Measurements from ENCODE around the gene PTPRN2. TPM values are rescaled to one million over a fixed set of nuclear protein-coding genes. Genes with fewer than 3 reads are reported as not detected.
A peak's percentile ranks its signal among the peaks of the same experiment; 100 is the strongest.

Gene PTPRN2
- total and polyA plus RNA-seq, 2 of the 8 experiments (the other 6 are each of a cell fraction or from before 2014, with no cell fraction given) = 2.6 to 4.5 TPM

DNA sequence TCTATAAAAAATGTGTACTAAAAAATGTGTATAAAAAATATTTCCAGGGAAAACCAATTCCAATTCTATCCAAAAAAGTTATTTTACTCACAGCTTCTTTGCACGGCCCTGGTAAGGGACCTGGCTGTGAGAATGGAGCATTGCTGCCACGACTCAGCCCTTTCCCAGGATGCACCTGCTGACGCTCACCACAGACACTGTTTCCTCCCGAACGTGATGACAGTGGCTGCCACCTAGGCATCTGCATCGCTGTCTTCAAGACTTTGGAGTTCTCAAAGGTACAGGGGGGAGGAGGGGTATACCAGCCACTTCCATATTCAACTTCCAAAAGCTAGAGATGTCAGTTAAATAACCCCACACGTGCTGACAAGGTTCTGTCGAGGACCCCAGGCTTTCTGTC lies 23.9 kb upstream of the PTPRN2 start:
- no peak overlapping the region for H3K14ac ChIP-seq (ENCODE audit: insufficient read length)
- H3K23me2 ChIP-seq (ENCODE audit: low read depth, low read length) = peaks cover 12% of the 10 kb centered on the region; the same call in 1 of the 2 replicates
- no peak overlapping the region for H3K4me2 ChIP-seq (ENCODE audit: insufficient read depth in 1 of 2, low read depth in 2 of 2, low read length in 2 of 2)
- H4K8ac ChIP-seq (ENCODE audit: extremely low read depth, insufficient read depth, low read length) = no peak overlapping the region
- H3K56ac ChIP-seq (replicated peaks; ENCODE audit: insufficient read length, low read depth, low read length) = no peak overlapping the region
- no peak overlapping the region for H3K4me3 ChIP-seq (ENCODE audit: extremely low read depth in 1 of 4, insufficient read depth in 2 of 4, low read depth in 3 of 4, low read length in 4 of 4)
- H2BK120ac ChIP-seq (replicated peaks; ENCODE audit: low read depth, low read length) = no peak overlapping the region
- H2AK5ac ChIP-seq (ENCODE audit: low read depth, low read length) = no peak overlapping the region
- no peak overlapping the region for H2BK5ac ChIP-seq (ENCODE audit: low read depth, low read length)
- no peaks in the 10 kb centered on the region for H3K79me1 ChIP-seq (ENCODE audit: low read depth, low read length)
- H4K20me1 ChIP-seq (replicated peaks in 1 of 2; ENCODE audit: control insufficient read depth in 1 of 2, insufficient read depth in 2 of 2, low read length in 2 of 2) = no peaks in the 10 kb centered on the region
- peaks cover 2 to 13% (median 5%) of the 10 kb centered on the region in 4 experiments; a peak in 5 of 8 replicates for H3K36me3 ChIP-seq (ENCODE audit: control insufficient read depth in 2 of 4, insufficient read depth in 4 of 4, low read length in 3 of 4)
- no peak overlapping the region for H2BK12ac ChIP-seq (ENCODE audit: low read depth, low read length)
- H3K27me3 ChIP-seq (replicated peaks in 1 of 4; ENCODE audit: control insufficient read depth in 3 of 4, extremely low read depth in 1 of 4, insufficient read depth in 3 of 4, low read length in 3 of 4) = no peaks in the 10 kb centered on the region
- no peak overlapping the region for H3K27ac ChIP-seq (ENCODE audit: low read depth, low read length)
- H3K18ac ChIP-seq (ENCODE audit: extremely low read depth, low read length) = no peak overlapping the region
- H3K4me1 ChIP-seq (replicated peaks in 1 of 4; ENCODE audit: control insufficient read depth in 3 of 4, insufficient read depth in 4 of 4, low read length in 3 of 4) = peaks cover 0 to 6% (median 3%) of the 10 kb centered on the region in 4 experiments; a peak in 4 of 7 replicates
- H2BK20ac ChIP-seq (ENCODE audit: low read length) = no peak overlapping the region
- H3K4ac ChIP-seq (replicated peaks; ENCODE audit: insufficient read length, low read depth, low read length) = no peak overlapping the region
- FAIRE-seq (no peak), DNase-seq (ENCODE audit: low read depth in 1 of 2, low spot score in 2 of 2) (peak in 1 of 2 experiments; percentile 19)
- no peak overlapping the region for H2BK15ac ChIP-seq (ENCODE audit: low read length)
- CTCF ChIA-PET (ENCODE audit: partially characterized antibody) = interaction anchor here (0.5 to 0.8 kb wide), 2 partner anchors 177 to 197 kb away, joined by 3 to 6 read pairs; no protein-coding TSS in a partner anchor
- peaks cover 0 to 10% of the 10 kb centered on the region in 2 experiments; a peak in 2 of 4 replicates for H3K79me2 ChIP-seq (ENCODE audit: control insufficient read depth in 1 of 2, insufficient read depth in 2 of 2, low read length in 2 of 2)
- H4K5ac ChIP-seq (ENCODE audit: insufficient read length, low read depth, low read length) = no peak overlapping the region
- 86% methylated on average over 8 of the region's 8 CpGs; no CpG with 5 or more reads in 1 of the 2 experiments for WGBS, 2 experiments (ENCODE audit: extremely low coverage in 1 of 2, insufficient coverage in 1 of 2, insufficient read length in 1 of 2, insufficient replicate concordance in 2 of 2, low coverage in 1 of 2, low lambda C conversion rate in 2 of 2, missing lambda C conversion rate in 1 of 2)
- no peak overlapping the region for H4K91ac ChIP-seq (replicated peaks; ENCODE audit: insufficient read length, low read length)
- no peak overlapping the region for H3K23ac ChIP-seq (ENCODE audit: insufficient read length)
- H3K9me3 ChIP-seq (ENCODE audit: insufficient read depth in 2 of 2, low read depth in 1 of 2, low read length in 1 of 2) = no peaks in the 10 kb centered on the region
- POLR2A ChIA-PET (ENCODE audit: partially characterized antibody) = interaction anchor here (1.0 kb wide), 1 partner anchor 8 kb away, joined by 3 read pairs; no protein-coding TSS in a partner anchor
- no peak overlapping the region for H2AFZ ChIP-seq (ENCODE audit: low read length)
- no peak overlapping the region for H3K9ac ChIP-seq (replicated peaks in 1 of 4; ENCODE audit: extremely low read depth in 1 of 4, low read depth in 3 of 4, low read length in 3 of 4)
- TF ChIP-seq CTCF (IDR thresholded peaks at IDR 0.05; ENCODE audit: control extremely low read depth in 1 of 3, insufficient read depth in 1 of 3, low read depth in 1 of 3, low read length in 3 of 3) = no peak
- TF ChIP-seq SUZ12 (IDR thresholded peaks at IDR 0.05; ENCODE audit: low read length) = no peak
- TF ChIP-seq SIX5 (IDR thresholded peaks at IDR 0.05; ENCODE audit: low read depth, low read length) = no peak
- no peak for TF ChIP-seq RXRA (IDR thresholded peaks at IDR 0.05; ENCODE audit: insufficient read depth, low read depth, low read length)
- TF ChIP-seq BACH1 (IDR thresholded peaks at IDR 0.05; ENCODE audit: low read length) = no peak
- no peak for TF ChIP-seq TAF7 (optimal IDR thresholded peaks at IDR 0.05; ENCODE audit: borderline replicate concordance, low read depth, low read length)
- TF ChIP-seq EZH2 (IDR thresholded peaks at IDR 0.05; ENCODE audit: low read depth, low read length, severe bottlenecking) = no peak
- no peak for TF ChIP-seq SIN3A (conservative IDR thresholded peaks at IDR 0.05 in 1 of 2, IDR thresholded peaks at IDR 0.05 in 1 of 2; ENCODE audit: low read depth in 1 of 2, low read length in 2 of 2)
- no peak for TF ChIP-seq EP300 (IDR thresholded peaks at IDR 0.05; ENCODE audit: borderline replicate concordance in 1 of 2, low read depth in 2 of 2, low read length in 2 of 2)
- no peak for TF ChIP-seq SP2 (IDR thresholded peaks at IDR 0.05; ENCODE audit: low read length)
- TF ChIP-seq JUN (IDR thresholded peaks at IDR 0.05; ENCODE audit: low read depth, low read length) = no peak

Data from H1 (cell line).